ENCODE data around the gene CKLF. TPM values are rescaled to one million over a fixed set of nuclear protein-coding genes. Genes with fewer than 3 reads are reported as not detected.
A peak's percentile ranks its signal among the peaks of the same experiment; 100 is the strongest.

The CKLF gene, protein sequence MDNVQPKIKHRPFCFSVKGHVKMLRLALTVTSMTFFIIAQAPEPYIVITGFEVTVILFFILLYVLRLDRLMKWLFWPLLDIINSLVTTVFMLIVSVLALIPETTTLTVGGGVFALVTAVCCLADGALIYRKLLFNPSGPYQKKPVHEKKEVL
- polyA plus RNA-seq: 30.9 TPM
- long read RNA-seq, donor 1, transcript CKLF-203 (3 exons, 508 nt): major isoform, 15 of 26 reads
- long read RNA-seq, donor 1, transcript CKLF-201 (4 exons, 669 nt): minor isoform, 6 of 26 reads
- long read RNA-seq, donor 1, partial matches to known transcripts: 0 of 26 reads
- long read RNA-seq, donor 1, other reads (novel, unspliced or antisense): 0 of 26 reads
- long read RNA-seq, donor 2, transcript CKLF-203 (3 exons, 508 nt): major isoform, 25 of 51 reads
- long read RNA-seq, donor 2, transcript CKLF-201 (4 exons, 669 nt): minor isoform, 19 of 51 reads
- long read RNA-seq, donor 2, partial matches to known transcripts: 0 of 51 reads
- long read RNA-seq, donor 2, other reads (novel, unspliced or antisense): 0 of 51 reads
- long read RNA-seq, donor 3: 0 reads
- long read RNA-seq, donor 4, partial matches to known transcripts: 0 of 3 reads
- long read RNA-seq, donor 4, other reads (novel, unspliced or antisense): 0 of 3 reads
- long read RNA-seq, donor 5, transcript CKLF-203 (3 exons, 508 nt): major isoform, 13 of 25 reads
- long read RNA-seq, donor 5, transcript CKLF-201 (4 exons, 669 nt): minor isoform, 8 of 25 reads
- long read RNA-seq, donor 5, partial matches to known transcripts: 0 of 25 reads
- long read RNA-seq, donor 5, other reads (novel, unspliced or antisense): 0 of 25 reads
- long read RNA-seq, donor 6, transcript CKLF-203 (3 exons, 508 nt): minor isoform, 18 of 40 reads
- long read RNA-seq, donor 6, transcript CKLF-201 (4 exons, 669 nt): major isoform, 19 of 40 reads
- long read RNA-seq, donor 6, partial matches to known transcripts: 0 of 40 reads
- long read RNA-seq, donor 6, other reads (novel, unspliced or antisense): 0 of 40 reads
- long read RNA-seq, donor 7, transcript CKLF-201 (4 exons, 669 nt): minor isoform, 9 of 32 reads
- long read RNA-seq, donor 7, transcript CKLF-203 (3 exons, 508 nt): major isoform, 17 of 32 reads
- long read RNA-seq, donor 7, partial matches to known transcripts: 0 of 32 reads
- long read RNA-seq, donor 7, other reads (novel, unspliced or antisense): 0 of 32 reads
- long read RNA-seq, donor 8, transcript CKLF-201 (4 exons, 669 nt): minor isoform, 18 of 58 reads
- long read RNA-seq, donor 8, transcript CKLF-203 (3 exons, 508 nt): major isoform, 32 of 58 reads
- long read RNA-seq, donor 8, partial matches to known transcripts: 0 of 58 reads
- long read RNA-seq, donor 8, other reads (novel, unspliced or antisense): 0 of 58 reads
- long read RNA-seq, donor 9, transcript CKLF-201 (4 exons, 669 nt): minor isoform, 13 of 48 reads
- long read RNA-seq, donor 9, transcript CKLF-203 (3 exons, 508 nt): major isoform, 27 of 48 reads
- long read RNA-seq, donor 9, partial matches to known transcripts: 0 of 48 reads
- long read RNA-seq, donor 9, other reads (novel, unspliced or antisense): 5 of 48 reads
- long read RNA-seq, donor 10, transcript CKLF-201 (4 exons, 669 nt): minor isoform, 18 of 44 reads
- long read RNA-seq, donor 10, transcript CKLF-203 (3 exons, 508 nt): major isoform, 21 of 44 reads
- long read RNA-seq, donor 10, partial matches to known transcripts: 0 of 44 reads
- long read RNA-seq, donor 10, other reads (novel, unspliced or antisense): 0 of 44 reads
- long read RNA-seq, donor 11, transcript CKLF-201 (4 exons, 669 nt): minor isoform, 11 of 30 reads
- long read RNA-seq, donor 11, transcript CKLF-203 (3 exons, 508 nt): major isoform, 16 of 30 reads
- long read RNA-seq, donor 11, partial matches to known transcripts: 0 of 30 reads
- long read RNA-seq, donor 11, other reads (novel, unspliced or antisense): 0 of 30 reads

DNA sequence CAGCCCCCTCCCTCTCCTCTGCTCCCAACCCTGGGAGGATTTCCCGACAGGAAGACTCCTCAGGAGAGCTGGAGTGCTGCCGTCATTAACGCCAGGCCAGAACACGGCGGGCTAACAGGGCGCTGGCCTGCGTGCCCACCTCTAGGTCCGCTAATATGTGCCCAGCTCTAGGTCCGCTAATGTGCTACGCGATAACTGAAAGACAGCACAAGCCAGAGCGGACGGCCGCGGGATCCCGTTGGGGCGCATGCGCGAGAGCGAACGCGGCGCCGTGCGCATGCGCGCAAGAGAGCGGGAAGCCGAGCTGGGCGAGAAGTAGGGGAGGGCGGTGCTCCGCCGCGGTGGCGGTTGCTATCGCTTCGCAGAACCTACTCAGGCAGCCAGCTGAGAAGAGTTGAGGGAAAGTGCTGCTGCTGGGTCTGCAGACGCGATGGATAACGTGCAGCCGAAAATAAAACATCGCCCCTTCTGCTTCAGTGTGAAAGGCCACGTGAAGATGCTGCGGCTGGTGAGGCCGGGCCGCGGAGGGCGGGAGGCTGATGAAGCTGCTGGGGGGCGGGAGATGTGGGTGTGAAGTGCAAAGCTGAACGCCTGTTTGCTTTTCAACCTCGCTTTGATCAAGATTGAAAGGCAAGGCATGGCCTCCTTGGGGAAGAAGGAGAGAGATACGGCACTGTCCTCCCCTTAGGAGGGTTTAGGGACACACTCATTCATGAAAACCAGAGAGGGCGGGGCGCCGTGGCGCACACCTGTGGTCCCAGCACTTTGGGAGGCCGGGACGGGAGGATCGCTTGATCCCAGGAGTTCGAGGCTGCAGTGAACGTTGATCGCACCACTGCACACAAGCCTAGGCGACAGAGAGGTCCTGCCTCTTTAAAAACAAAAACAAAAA is at the start of gene CKLF:
Gene CKLF (plus strand): TSS at position 291 of the 892 bp plus-strand sequence. CDS start 140 bp downstream, at position 431.
- H3K4me3 ChIP-seq (ENCODE audit: low read length): peak within 1 kb of the TSS; percentile 65
- H3K36me3 ChIP-seq (ENCODE audit: control insufficient read depth, insufficient read depth, low read length): peaks cover 3% of the 10 kb centered on the region
- peak; percentile 91 to 92 for DNase-seq
- H3K4me1 ChIP-seq (ENCODE audit: control insufficient read depth, insufficient read depth, low read length): peaks cover 29% of the 10 kb centered on the region
- H3K9me3 ChIP-seq (ENCODE audit: control insufficient read depth, low read depth, low read length): peaks cover 4% of the 10 kb centered on the region
- no peaks in the 10 kb centered on the region for H3K27me3 ChIP-seq (ENCODE audit: control insufficient read depth, insufficient read depth, low read length)
- no CpG with 5 or more reads among the region's 63 CpGs for WGBS (ENCODE audit: insufficient coverage, low lambda C conversion rate)
- peak within 1 kb of the TSS; percentile 83 for H3K27ac ChIP-seq (ENCODE audit: low read length)

DNA sequence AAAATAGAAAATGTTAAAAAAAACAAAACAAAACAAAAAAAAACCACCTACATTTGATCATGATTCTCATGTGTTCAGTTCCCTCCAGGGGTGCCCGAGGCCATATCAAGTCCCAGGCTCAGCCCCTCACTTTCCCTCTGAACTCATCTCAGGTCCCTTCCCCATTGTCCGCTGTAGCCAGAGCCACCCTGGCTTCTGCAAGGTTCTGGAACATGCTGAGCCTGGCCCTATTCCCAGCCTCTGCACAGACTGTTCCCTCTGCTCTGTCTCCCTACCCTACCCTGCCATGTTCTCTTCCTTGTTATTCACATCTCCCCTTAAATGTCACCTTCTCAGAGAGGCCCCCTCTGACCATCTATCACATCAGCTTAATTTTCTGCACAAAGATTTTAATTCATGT is 49.3 kb upstream of the CKLF start:
- DNase-seq: no peak
- no peaks in the 10 kb centered on the region for H3K27me3 ChIP-seq (ENCODE audit: control insufficient read depth, insufficient read depth, low read length)
- no peaks in the 10 kb centered on the region for H3K4me1 ChIP-seq (ENCODE audit: control insufficient read depth, insufficient read depth, low read length)
- WGBS (ENCODE audit: insufficient coverage, low lambda C conversion rate): no CpG with 5 or more reads among the region's 2 CpGs
- no peak overlapping the region for H3K4me3 ChIP-seq (ENCODE audit: low read length)
- no peaks in the 10 kb centered on the region for H3K36me3 ChIP-seq (ENCODE audit: control insufficient read depth, insufficient read depth, low read length)
- H3K27ac ChIP-seq (ENCODE audit: low read length): no peak overlapping the region
- H3K9me3 ChIP-seq (ENCODE audit: control insufficient read depth, low read depth, low read length): no peaks in the 10 kb centered on the region

DNA sequence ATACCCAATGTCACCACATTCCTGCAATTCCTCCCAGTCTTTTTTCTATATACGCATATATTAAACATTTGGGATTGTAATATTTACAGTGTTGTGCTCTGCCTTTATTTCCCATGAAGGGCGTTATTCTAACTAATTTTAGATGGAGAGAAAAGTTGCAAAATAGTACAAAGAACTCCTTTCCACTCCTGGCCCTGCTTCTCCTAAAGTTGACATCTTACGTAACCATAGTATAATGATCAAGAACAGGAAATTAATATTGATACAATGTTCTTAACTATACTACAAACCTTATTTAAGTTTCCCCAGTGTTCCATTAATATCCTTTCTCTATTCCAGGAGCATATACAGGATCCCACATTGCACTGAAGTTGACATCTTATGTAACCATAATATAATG is 48.8 kb upstream of the CKLF start:
- no peak for DNase-seq
- H3K4me1 ChIP-seq (ENCODE audit: control insufficient read depth, insufficient read depth, low read length): no peaks in the 10 kb centered on the region
- H3K36me3 ChIP-seq (ENCODE audit: control insufficient read depth, insufficient read depth, low read length): no peaks in the 10 kb centered on the region
- no peaks in the 10 kb centered on the region for H3K27me3 ChIP-seq (ENCODE audit: control insufficient read depth, insufficient read depth, low read length)
- H3K9me3 ChIP-seq (ENCODE audit: control insufficient read depth, low read depth, low read length): no peaks in the 10 kb centered on the region
- no peak overlapping the region for H3K27ac ChIP-seq (ENCODE audit: low read length)
- no peak overlapping the region for H3K4me3 ChIP-seq (ENCODE audit: low read length)
- WGBS (ENCODE audit: insufficient coverage, low lambda C conversion rate): 90% methylated on average over 2 of the region's 3 CpGs

- no peaks in the 10 kb centered on the region for H3K4me1 ChIP-seq (ENCODE audit: control insufficient read depth, insufficient read depth, low read length)
- no peaks in the 10 kb centered on the region for H3K9me3 ChIP-seq (ENCODE audit: control insufficient read depth, low read depth, low read length)
- H3K27ac ChIP-seq (ENCODE audit: low read length): no peak overlapping the region
- H3K36me3 ChIP-seq (ENCODE audit: control insufficient read depth, insufficient read depth, low read length): peaks cover 30% of the 10 kb centered on the region
- DNase-seq: no peak
- H3K4me3 ChIP-seq (ENCODE audit: low read length): no peak overlapping the region
- no peaks in the 10 kb centered on the region for H3K27me3 ChIP-seq (ENCODE audit: control insufficient read depth, insufficient read depth, low read length)
- 80% methylated on average over 1 of the region's 4 CpGs for WGBS (ENCODE audit: insufficient coverage, low lambda C conversion rate)
These were observed 44.6 kb upstream of the CKLF start for GRCh38 chr16:66507731-66508239.

- peaks cover 35% of the 10 kb centered on the region for H3K36me3 ChIP-seq (ENCODE audit: control insufficient read depth, insufficient read depth, low read length)
- H3K9me3 ChIP-seq (ENCODE audit: control insufficient read depth, low read depth, low read length): no peaks in the 10 kb centered on the region
- H3K27ac ChIP-seq (ENCODE audit: low read length): no peak overlapping the region
- no peak for DNase-seq
- WGBS (ENCODE audit: insufficient coverage, low lambda C conversion rate): 79% methylated on average over 2 of the region's 7 CpGs
- H3K4me1 ChIP-seq (ENCODE audit: control insufficient read depth, insufficient read depth, low read length): no peaks in the 10 kb centered on the region
- no peaks in the 10 kb centered on the region for H3K27me3 ChIP-seq (ENCODE audit: control insufficient read depth, insufficient read depth, low read length)
- H3K4me3 ChIP-seq (ENCODE audit: low read length): no peak overlapping the region
These were observed 44.0 kb upstream of the CKLF start for GRCh38 chr16:66508248-66508913.

GRCh38 chr16:66508914-66509496 is 43.4 kb upstream of the CKLF start:
- Histone ChIP-seq H3K27me3 (ENCODE audit: control insufficient read depth, insufficient read depth, low read length) (no peaks in the 10 kb centered on the region), H3K27ac (ENCODE audit: low read length) (no peak overlapping the region), H3K9me3 (ENCODE audit: control insufficient read depth, low read depth, low read length) (no peaks in the 10 kb centered on the region), H3K36me3 (ENCODE audit: control insufficient read depth, insufficient read depth, low read length) (peaks cover 40% of the 10 kb centered on the region), H3K4me3 (ENCODE audit: low read length) (no peak overlapping the region), H3K4me1 (ENCODE audit: control insufficient read depth, insufficient read depth, low read length) (no peaks in the 10 kb centered on the region)
- WGBS (ENCODE audit: insufficient coverage, low lambda C conversion rate): no CpG with 5 or more reads among the region's 9 CpGs
- no peak for DNase-seq

DNA sequence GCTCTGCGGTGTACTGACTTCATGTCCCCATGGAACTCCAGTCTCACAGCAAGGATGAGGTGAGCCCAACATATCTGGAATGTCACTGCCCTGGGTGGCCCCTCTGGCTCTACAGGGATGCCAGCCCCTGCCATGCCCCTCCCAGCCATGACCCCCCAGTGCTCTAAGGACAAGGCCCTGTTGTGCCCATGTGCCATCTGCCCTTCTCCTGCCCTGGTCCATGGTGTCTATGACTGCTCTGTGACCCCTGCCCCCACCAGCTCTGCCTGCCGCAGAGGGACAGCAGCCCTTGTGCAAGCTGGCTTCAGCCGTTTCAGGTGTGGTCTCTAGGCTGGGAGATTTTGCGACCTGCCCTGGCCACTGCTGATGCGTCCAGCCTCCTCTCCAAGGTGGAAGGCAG is 42.8 kb upstream of the CKLF start:
- no peaks in the 10 kb centered on the region for H3K9me3 ChIP-seq (ENCODE audit: control insufficient read depth, low read depth, low read length)
- peaks cover 40% of the 10 kb centered on the region for H3K36me3 ChIP-seq (ENCODE audit: control insufficient read depth, insufficient read depth, low read length)
- H3K4me1 ChIP-seq (ENCODE audit: control insufficient read depth, insufficient read depth, low read length): no peaks in the 10 kb centered on the region
- no peak overlapping the region for H3K27ac ChIP-seq (ENCODE audit: low read length)
- DNase-seq: no peak
- H3K4me3 ChIP-seq (ENCODE audit: low read length): no peak overlapping the region
- H3K27me3 ChIP-seq (ENCODE audit: control insufficient read depth, insufficient read depth, low read length): no peaks in the 10 kb centered on the region
- WGBS (ENCODE audit: insufficient coverage, low lambda C conversion rate): no CpG with 5 or more reads among the region's 5 CpGs

GRCh38 chr16:66510298-66510697 is 42.1 kb upstream of the CKLF start:
- Histone ChIP-seq H3K27ac (ENCODE audit: low read length) (no peak overlapping the region), H3K27me3 (ENCODE audit: control insufficient read depth, insufficient read depth, low read length) (no peaks in the 10 kb centered on the region), H3K4me3 (ENCODE audit: low read length) (no peak overlapping the region), H3K4me1 (ENCODE audit: control insufficient read depth, insufficient read depth, low read length) (peaks cover 3% of the 10 kb centered on the region), H3K36me3 (ENCODE audit: control insufficient read depth, insufficient read depth, low read length) (peaks cover 42% of the 10 kb centered on the region), H3K9me3 (ENCODE audit: control insufficient read depth, low read depth, low read length) (no peaks in the 10 kb centered on the region)
- no peak for DNase-seq
- no CpG with 5 or more reads among the region's 5 CpGs for WGBS (ENCODE audit: insufficient coverage, low lambda C conversion rate)
